Coronary artery (tissue), 2 donors: ENCODE data around the gene CRAMP1.

Experiments
- DNase-seq: peaks from one replicate; pipeline ENCODE4 v3.0.0-alpha.2; 2017; ENCODE audit warnings: low spot score
- H3K27ac ChIP-seq, 2 donors: fragments of 200-600 bp; sonication (generic); one replicate each; pipeline ENCODE4 v1.5.1; 2016 to 2019
- H3K4me3 ChIP-seq: fragments of 200-600 bp; sonication (generic); 2 replicates; pipeline ENCODE4 v1.5.1; 2016; ENCODE audit warnings: mild to moderate bottlenecking, moderate library complexity
- CTCF ChIP-seq: fragments of 200-600 bp; sonication (generic); IDR thresholded peaks from one replicate; pipeline ENCODE4 v1.5.1; 2019; ENCODE audit warnings: antibody characterized with exemption

CRAMP1 gene

GRCh38 chr16:1661826-1662225 is 49.7 kb downstream of the CRAMP1 start:
- no peak for TF ChIP-seq CTCF
- DNase-seq = no peak
- Histone ChIP-seq H3K4me3 (no peak overlapping the region), H3K27ac (no peak overlapping the region)

GRCh38 chr16:1662543-1662942 is 50.4 kb downstream of the CRAMP1 start:
- no peak for DNase-seq
- Histone ChIP-seq H3K4me3 (no peak overlapping the region), H3K27ac (no peak overlapping the region)
- no peak for TF ChIP-seq CTCF

- DNase-seq = no peak
- Histone ChIP-seq H3K4me3 (no peak overlapping the region), H3K27ac (no peak overlapping the region)
- no peak for TF ChIP-seq CTCF
Observed at GRCh38 chr16:1665829-1666228, 53.7 kb downstream of the CRAMP1 start.

GRCh38 chr16:1666316-1666715 is 54.2 kb downstream of the CRAMP1 start:
- TF ChIP-seq CTCF = no peak
- no peak for DNase-seq
- Histone ChIP-seq H3K4me3 (no peak overlapping the region), H3K27ac (no peak overlapping the region)

- Histone ChIP-seq H3K4me3 (no peak overlapping the region), H3K27ac (no peak overlapping the region)
- no peak for TF ChIP-seq CTCF
- DNase-seq = no peak
Observed at GRCh38 chr16:1667271-1667670, 55.1 kb downstream of the CRAMP1 start.

- Histone ChIP-seq H3K4me3 (no peak overlapping the region), H3K27ac (no peak overlapping the region)
- no peak for DNase-seq
- TF ChIP-seq CTCF = no peak
Observed at GRCh38 chr16:1667916-1668315, 55.8 kb downstream of the CRAMP1 start.

- DNase-seq = no peak
- Histone ChIP-seq H3K4me3 (no peak overlapping the region), H3K27ac (no peak overlapping the region)
- no peak for TF ChIP-seq CTCF
Observed at GRCh38 chr16:1668612-1669319, 56.6 kb downstream of the CRAMP1 start.
